ENCODE data around the gene GPR146. TPM values are rescaled to one million over a fixed set of nuclear protein-coding genes. Genes with fewer than 3 reads are reported as not detected.

The GPR146 gene
- total and polyA plus RNA-seq, 2 of the 13 experiments (the other 11 are each of a cell fraction or from before 2014, with no cell fraction given): 2.0 to 15.9 TPM

DNA sequence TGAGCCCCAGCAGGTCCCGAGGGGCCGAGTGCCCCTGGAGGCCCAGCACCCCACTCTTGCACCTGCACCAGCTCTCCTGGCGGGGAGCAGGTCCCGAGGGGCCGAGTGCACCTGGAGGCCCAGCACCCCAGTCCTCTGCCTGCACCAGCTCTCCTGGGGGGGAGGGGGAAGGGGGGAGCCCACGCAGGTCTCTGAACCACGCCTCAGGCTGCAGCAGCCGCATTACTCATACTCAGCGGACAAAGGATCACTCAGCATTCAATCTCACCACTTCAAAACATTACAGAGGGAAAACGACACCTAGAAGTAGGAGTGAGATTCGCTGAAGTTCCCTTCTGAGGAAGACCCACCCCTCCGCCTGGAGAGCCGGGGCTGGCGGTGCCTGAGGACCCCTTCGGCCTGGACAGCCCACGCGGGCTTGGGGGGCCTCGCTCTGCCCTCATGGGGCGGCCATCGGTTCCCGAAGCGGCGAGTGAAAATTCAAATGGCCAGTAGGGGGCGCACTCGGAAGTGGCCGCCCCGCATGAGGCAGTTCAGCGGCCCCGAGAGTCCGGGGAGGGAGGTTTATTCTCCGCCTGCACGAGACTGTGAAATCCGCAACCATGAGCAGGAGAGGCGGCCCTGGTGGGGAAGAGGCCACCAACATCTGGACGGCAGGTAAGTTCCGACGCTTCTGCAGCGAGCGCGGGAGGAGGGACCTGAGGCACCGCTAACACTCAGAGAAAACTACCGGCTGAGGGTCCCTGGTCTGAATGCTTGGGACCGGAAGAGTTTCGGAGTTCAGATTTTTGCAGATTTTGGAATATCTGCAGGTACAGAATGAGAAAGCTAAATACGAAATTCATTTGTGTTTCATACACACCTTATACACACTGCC lies 42.5 kb downstream of the GPR146 start (continued):
- TF ChIP-seq ZNF407 (CRISPR knock-in tag; IDR thresholded peaks at IDR 0.05; ENCODE audit: not compliant biosample characterization) (no peak), CENPX (CRISPR knock-in tag; IDR thresholded peaks at IDR 0.05) (no peak), ZSCAN9 (CRISPR knock-in tag; IDR thresholded peaks at IDR 0.05; ENCODE audit: borderline replicate concordance) (peak; percentile 36), PCBP2 (optimal IDR thresholded peaks at IDR 0.05; ENCODE audit: low read depth, low read length, poor library complexity, severe bottlenecking) (no peak), POGZ (CRISPR knock-in tag; IDR thresholded peaks at IDR 0.05) (no peak; the same call in 1 of the 2 replicates), TCF7 (IDR thresholded peaks at IDR 0.05; ENCODE audit: low read depth) (no peak), ARHGAP35 (CRISPR knock-in tag; IDR thresholded peaks at IDR 0.05; ENCODE audit: borderline replicate concordance) (0 out of 2 replicates have a peak, but pooled peaks have one; percentile 14), ZNF382 (CRISPR knock-in tag; IDR thresholded peaks at IDR 0.05; ENCODE audit: borderline replicate concordance) (no peak), ZNF276 (CRISPR knock-in tag; IDR thresholded peaks at IDR 0.05; ENCODE audit: low read depth) (0 out of 2 replicates have a peak, but pooled peaks have one; percentile 36), NFATC3 (CRISPR knock-in tag; IDR thresholded peaks at IDR 0.05) (peak; percentile 17; the same call in 1 of the 2 replicates), IKZF4 (CRISPR knock-in tag; IDR thresholded peaks at IDR 0.05; ENCODE audit: borderline replicate concordance, low read depth, not compliant biosample characterization) (no peak), JUND (CRISPR knock-in tag; IDR thresholded peaks at IDR 0.05) (no peak), SALL2 (CRISPR knock-in tag; IDR thresholded peaks at IDR 0.05) (no peak), ZBTB37 (CRISPR knock-in tag; IDR thresholded peaks at IDR 0.05) (no peak), KDM6A (CRISPR knock-in tag; IDR thresholded peaks at IDR 0.05; ENCODE audit: low read depth) (no peak), SP1 (IDR thresholded peaks at IDR 0.05) (no peak), SP1 (CRISPR knock-in tag; IDR thresholded peaks at IDR 0.05) (no peak)

Measured in HepG2 (cell line).